ENCODE measurements around the gene P2RY13.

DNA sequence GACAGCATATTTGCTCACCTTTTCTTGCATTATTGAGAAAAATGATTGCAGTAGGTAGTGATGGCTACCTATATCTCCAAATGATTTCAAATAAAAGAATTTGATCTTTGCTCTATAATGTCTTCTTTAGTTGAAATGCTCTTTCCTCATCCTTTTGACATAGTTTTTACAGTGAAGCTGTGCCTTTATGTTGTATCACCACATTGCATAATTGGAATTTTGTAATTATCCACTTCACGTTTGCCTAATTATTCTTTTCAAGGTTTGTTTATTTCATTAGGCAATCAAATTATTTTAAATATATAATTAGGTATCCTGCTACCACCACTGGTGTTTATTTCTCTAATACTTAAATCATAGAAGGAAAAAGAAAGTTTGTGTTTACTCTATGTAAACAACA lies 21.3 kb upstream of the P2RY13 start:
- TF ChIP-seq POLR2A (IDR thresholded peaks at IDR 0.05; ENCODE audit: low read length), result no peak
- TF ChIP-seq GATA1 (IDR thresholded peaks at IDR 0.05; ENCODE audit: low read depth, low read length), result no peak

Measured in erythroblast (primary cell).